Transverse colon (tissue), 4 donors: Measurements from ENCODE around the gene TFAP2A. TPM values are rescaled to one million over a fixed set of nuclear protein-coding genes. Genes with fewer than 3 reads are reported as not detected.

ENCODE experiments used
- DNase-seq: peaks from one replicate; pipeline ENCODE4 v3.0.0-alpha.2; 2019
- H3K27ac ChIP-seq, 4 donors: fragments of 200-600 bp; sonication (generic); 2 replicates each; pipeline ENCODE4 v1.5.1; 2016 to 2018; ENCODE audit warnings: inconsistent platforms in 4 of 4
- H3K27me3 ChIP-seq: fragments of 200-600 bp; sonication (generic); 2 replicates; pipeline ENCODE4 v1.5.1; 2017; ENCODE audit warnings: inconsistent platforms
- H3K36me3 ChIP-seq, 4 donors: fragments of 200-600 bp; sonication (generic); 2 replicates each; pipeline ENCODE4 v1.5.1; 2017 to 2019; ENCODE audit warnings: inconsistent platforms in 4 of 4
- H3K4me1 ChIP-seq, 4 donors: fragments of 200-600 bp; sonication (generic); 2 replicates each; pipeline ENCODE4 v1.5.1; 2017 to 2020; ENCODE audit warnings: inconsistent platforms in 4 of 4
- H3K4me3 ChIP-seq, 4 donors: fragments of 200-600 bp; sonication (generic); 1 replicate in 1 of 4; 2 replicates in 3 of 4; pipeline versions ENCODE4 v1.5.1 to v1.6.1; 2017 to 2019; ENCODE audit warnings: inconsistent platforms in 4 of 4
- H3K9me3 ChIP-seq, 2 donors: fragments of 200-600 bp; sonication (generic); 2 replicates each; pipeline ENCODE4 v1.5.1; 2017 to 2019; ENCODE audit warnings: inconsistent platforms in 2 of 2
- CTCF ChIP-seq, 5 experiments: fragments of 200-600 bp in 3 of 5; fragments of 450-650 bp in 2 of 5; sonication (generic) in 3 of 5; IDR thresholded peaks; 1 replicate in 2 of 5; 2 replicates in 3 of 5; pipeline ENCODE4 v1.5.1; 2016 to 2017; ENCODE audit warnings: antibody characterized with exemption in 5 of 5, inconsistent platforms in 3 of 5, mild to moderate bottlenecking in 2 of 5, moderate library complexity in 1 of 5
- EP300 ChIP-seq: sonication (generic); formaldehyde crosslinking; IDR thresholded peaks from one replicate; pipeline ENCODE4 v1.6.1; 2017; ENCODE audit warnings: antibody characterized with exemption, low read depth
- POLR2A ChIP-seq: fragments of 450-650 bp; IDR thresholded peaks from one replicate; pipeline ENCODE4 v1.6.1; 2016; ENCODE audit warnings: antibody characterized with exemption, mild to moderate bottlenecking, moderate library complexity
- POLR2AphosphoS5 ChIP-seq, 3 donors: sonication (generic); formaldehyde crosslinking; IDR thresholded peaks; one replicate each; pipeline ENCODE4 v1.6.1; 2016; ENCODE audit warnings: antibody characterized with exemption in 3 of 3
- WGBS, 2 donors: methylation state at CpG; one replicate each; pipeline ENCODE4 v1.1.5; 2018; ENCODE audit warnings: low coverage in 1 of 2; 5-methylcytosine and 5-hydroxymethylcytosine counted together
- in situ Hi-C, 4 donors: fragments of 200-750 bp; cut with MboI; loops; one replicate each; pipeline versions ENCODE4 v1.15.0 to v1.15.1; 2017; ENCODE audit warnings: low sequenced_read_pairs in 3 of 4, low pct_ligation_motif_present in 1 of 4, low pct_unique_long_range_greater_than_20kb in 1 of 4
- intact Hi-C: fragments of 100-400 bp; cut with DNase I; formaldehyde crosslinking; loops from one replicate; pipeline ENCODE4 v1.15.1; 2023; ENCODE audit warnings: low total_unique reads
- total RNA-seq, 4 donors: library from RNA; depleted of rRNA; stranded (reverse); fragments of >200 nt; gene quantifications; one replicate each; pipeline ENCODE4 v1.1.0, GENCODE V29; 2016

Gene TFAP2A
- total RNA-seq, 4 donors from 2014 or later, result not detected

DNA sequence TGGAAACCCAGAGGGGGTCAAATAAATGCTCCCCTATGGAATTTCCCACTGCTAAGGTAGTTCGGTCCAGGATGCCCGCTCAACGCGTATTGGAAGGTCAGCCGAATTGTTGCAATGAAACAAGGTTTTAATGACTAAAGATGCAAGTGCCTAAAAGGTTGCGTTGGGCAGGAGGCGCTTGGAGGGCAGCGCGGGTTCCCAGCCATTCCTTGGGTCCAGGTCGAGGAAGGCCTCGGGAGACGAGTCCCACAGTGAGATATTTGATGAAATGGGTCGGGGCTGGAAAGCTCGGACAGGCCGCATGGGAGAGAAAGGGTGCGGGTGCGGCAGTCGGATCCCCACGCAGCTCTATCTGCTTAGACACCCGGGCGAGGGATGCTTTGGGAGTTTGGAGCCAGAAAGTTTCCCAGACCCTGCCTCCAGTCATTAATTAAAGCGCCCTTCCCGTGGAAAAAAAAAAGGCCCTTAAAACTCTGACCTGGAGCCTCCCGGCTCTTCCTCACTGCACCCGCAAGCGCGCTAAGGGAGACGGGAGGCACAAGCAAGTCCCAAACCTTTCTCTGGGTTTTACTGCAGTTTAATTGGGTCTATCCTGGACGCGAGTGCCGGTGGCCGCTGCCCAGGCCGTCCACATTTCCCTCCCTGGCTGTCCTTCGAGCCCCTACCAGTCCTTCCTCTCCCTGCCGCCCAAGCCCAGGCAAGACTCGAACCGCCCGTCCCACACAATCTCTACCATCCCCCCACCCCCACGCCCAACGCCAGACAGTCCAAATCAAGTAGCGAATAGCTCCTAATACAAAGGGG is 24.2 kb downstream of the TFAP2A start:
- no peak for TF ChIP-seq EP300
- TF ChIP-seq CTCF (IDR thresholded peaks at IDR 0.05), result no peak
- no peak for TF ChIP-seq POLR2A
- no peak for TF ChIP-seq POLR2AphosphoS5 (IDR thresholded peaks at IDR 0.05)
- in situ Hi-C loops (no loop called here), intact Hi-C loops (no loop called here)
- Histone ChIP-seq H3K27ac (no peak overlapping the region), H3K9me3 (no peaks in the 10 kb centered on the region), H3K4me1 (no peaks in the 10 kb centered on the region), H3K36me3 (no peaks in the 10 kb centered on the region), H3K27me3 (peaks cover 100% of the 10 kb centered on the region), H3K4me3 (no peak overlapping the region)
- DNase-seq, result no peak
- 19% methylated on average over 41 of the region's 41 CpGs; no CpG with 5 or more reads in 1 of the 2 donors for WGBS, 2 donors

DNA sequence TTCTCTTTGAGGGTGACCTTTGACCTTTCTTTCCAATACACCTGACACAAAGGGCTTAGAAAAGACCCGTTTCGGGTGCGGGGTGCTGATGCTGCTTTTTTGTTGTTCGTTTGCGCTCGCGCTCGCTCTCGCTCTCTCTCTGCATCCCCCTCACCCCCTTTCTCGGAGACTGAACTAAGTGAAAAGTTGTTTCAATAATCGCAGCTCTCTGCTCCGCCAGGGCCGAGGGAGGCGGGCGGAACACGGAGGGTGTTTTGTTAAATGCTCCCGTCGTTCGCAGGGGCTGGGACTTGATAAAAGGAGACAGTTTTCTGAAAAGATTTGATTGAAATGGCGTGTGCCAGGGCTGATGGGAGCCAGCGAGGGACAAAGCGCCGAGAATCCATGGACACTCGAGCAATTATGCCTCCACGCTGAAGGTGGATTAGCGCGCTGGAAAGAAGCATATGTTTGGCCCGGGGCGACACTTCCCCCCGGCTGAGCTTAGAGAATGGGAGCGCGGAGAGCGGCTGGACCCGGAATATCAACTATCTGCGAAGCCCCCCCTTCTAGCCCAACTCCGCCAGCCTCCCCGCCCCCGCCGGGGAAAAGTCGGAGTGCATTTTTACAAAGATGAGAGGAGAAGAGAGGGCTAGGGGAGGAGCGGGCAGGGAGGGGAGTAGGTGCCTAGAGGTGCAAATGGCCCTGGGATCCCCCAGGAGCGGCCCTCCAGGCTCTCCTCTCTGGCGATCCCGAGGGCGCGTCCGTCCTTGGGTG is 25.0 kb downstream of the TFAP2A start:
- DNase-seq, result no peak
- H3K4me1 ChIP-seq, result peaks cover 0 to 2% (median 0%) of the 10 kb centered on the region in 4 donors
- no peak for TF ChIP-seq POLR2A
- TF ChIP-seq POLR2AphosphoS5 (IDR thresholded peaks at IDR 0.05), result no peak
- TF ChIP-seq EP300, result no peak
- no peak for TF ChIP-seq CTCF (IDR thresholded peaks at IDR 0.05)
- 34 to 39% methylated on average over 5 to 46 of the region's 47 CpGs for WGBS, 2 donors
- in situ Hi-C loops, result no loop called here
- H3K4me3 ChIP-seq, result no peak overlapping the region
- peaks cover 100% of the 10 kb centered on the region for H3K27me3 ChIP-seq
- no peaks in the 10 kb centered on the region for H3K9me3 ChIP-seq
- no peaks in the 10 kb centered on the region for H3K36me3 ChIP-seq
- no peak overlapping the region for H3K27ac ChIP-seq
- intact Hi-C loops, result no loop called here

DNA sequence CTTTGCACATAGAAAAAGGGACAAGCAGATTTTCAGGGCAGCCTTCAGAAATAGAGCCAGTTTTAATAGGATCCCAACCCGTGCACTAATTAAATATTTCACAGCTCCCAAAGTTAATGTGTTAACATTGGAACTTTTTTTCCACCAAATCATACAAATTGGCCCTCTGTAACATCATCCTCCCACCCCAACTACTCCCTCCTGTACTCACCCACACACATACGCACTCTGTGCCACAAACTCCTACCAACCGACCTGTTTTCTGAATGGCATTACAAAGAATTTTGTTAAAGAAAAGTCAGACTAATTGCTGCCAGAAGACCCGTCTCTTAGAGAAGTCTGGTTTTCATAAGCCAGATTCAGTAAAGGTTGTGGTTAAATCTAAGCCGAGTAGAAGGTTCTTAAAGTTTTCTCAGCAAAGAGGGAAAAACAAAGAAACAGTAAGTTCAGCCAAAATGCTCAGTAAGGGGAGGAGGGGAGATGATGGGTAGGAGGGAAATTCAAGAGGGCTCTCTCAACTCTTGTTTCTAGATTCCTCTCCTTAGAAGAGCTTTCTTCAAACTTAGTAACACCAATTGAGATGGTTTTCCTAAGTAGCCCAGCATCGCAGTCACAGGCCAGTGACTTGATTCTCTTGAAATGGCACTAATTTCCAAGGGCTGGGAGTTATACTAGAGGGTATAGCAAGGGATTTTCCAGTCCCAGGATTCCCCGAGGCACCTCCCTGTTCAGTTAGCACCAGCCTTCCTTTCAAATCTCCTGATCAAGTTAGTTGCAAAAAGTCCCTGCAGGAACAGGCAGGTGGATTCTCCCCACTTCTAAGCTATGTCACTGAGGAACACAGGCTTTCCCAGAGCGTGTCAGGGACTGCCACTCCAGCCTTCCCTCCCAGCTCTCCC is 27.9 kb downstream of the TFAP2A start:
- intact Hi-C loops (no loop called here), in situ Hi-C loops (no loop called here)
- no peaks in the 10 kb centered on the region for H3K36me3 ChIP-seq
- H3K4me3 ChIP-seq, result no peak overlapping the region
- DNase-seq, result no peak
- peaks cover 100% of the 10 kb centered on the region for H3K27me3 ChIP-seq
- TF ChIP-seq POLR2AphosphoS5 (IDR thresholded peaks at IDR 0.05) (no peak), CTCF (IDR thresholded peaks at IDR 0.05) (no peak), POLR2A (no peak), EP300 (no peak)
- no peak overlapping the region for H3K27ac ChIP-seq
- H3K9me3 ChIP-seq, result no peaks in the 10 kb centered on the region
- peaks cover 6 to 20% (median 7%) of the 10 kb centered on the region in 4 donors for H3K4me1 ChIP-seq
- 12 to 15% methylated on average over 6 to 8 of the region's 8 CpGs for WGBS, 2 donors

DNA sequence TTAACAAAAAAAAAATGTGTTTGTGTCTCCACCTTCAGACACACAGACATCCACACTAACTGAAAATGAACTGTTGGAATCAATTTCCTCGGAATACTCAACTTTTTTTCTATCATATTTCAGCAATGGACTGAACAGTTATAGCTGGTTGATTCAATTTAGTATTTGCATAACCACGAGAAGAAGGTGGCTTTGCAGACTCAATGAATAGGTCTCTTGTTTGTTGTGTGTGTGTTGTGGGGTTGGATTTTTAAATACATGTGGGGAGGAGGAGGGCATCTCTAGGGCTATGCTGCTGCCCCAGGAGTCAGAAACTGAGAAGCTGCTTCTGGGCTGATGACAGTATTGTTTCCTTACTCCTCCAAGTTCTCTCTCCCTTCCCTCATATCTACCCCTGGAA is 28.7 kb downstream of the TFAP2A start:
- no peak for DNase-seq
- in situ Hi-C loops (no loop called here), intact Hi-C loops (no loop called here)
- Histone ChIP-seq H3K27ac (no peak overlapping the region), H3K27me3 (peaks cover 100% of the 10 kb centered on the region), H3K4me3 (no peak overlapping the region), H3K9me3 (no peaks in the 10 kb centered on the region), H3K4me1 (peaks cover 6 to 20% (median 7%) of the 10 kb centered on the region in 4 donors), H3K36me3 (no peaks in the 10 kb centered on the region)
- WGBS, 2 donors, result 0 to 5% methylated on average over 2 of the region's 2 CpGs
- TF ChIP-seq EP300 (no peak), POLR2AphosphoS5 (IDR thresholded peaks at IDR 0.05) (no peak), POLR2A (no peak), CTCF (IDR thresholded peaks at IDR 0.05) (no peak)
